RPMI8226 (cell line): ENCODE measurements around the gene GIPC3.
A peak's percentile ranks its signal among the peaks of the same experiment; 100 is the strongest.
"Not testable (repeated sequence)": the region's sequence is repeated elsewhere in the genome, so short reads cannot be mapped to it uniquely, and the experiment has no call there.

Experiments
- DNase-seq: peaks from one replicate; pipeline ENCODE4 v3.0.0-alpha.2; 2015

Gene GIPC3

GRCh38 chr19:3619631-3620012 lies 34.3 kb downstream of the GIPC3 start:
- no peak for DNase-seq

GRCh38 chr19:3620145-3620816 lies 35.0 kb downstream of the GIPC3 start:
- no peak for DNase-seq

GRCh38 chr19:3620817-3621547 lies 35.7 kb downstream of the GIPC3 start:
- DNase-seq: no peak

GRCh38 chr19:3621689-3622088 lies 36.4 kb downstream of the GIPC3 start:
- no peak for DNase-seq

DNA sequence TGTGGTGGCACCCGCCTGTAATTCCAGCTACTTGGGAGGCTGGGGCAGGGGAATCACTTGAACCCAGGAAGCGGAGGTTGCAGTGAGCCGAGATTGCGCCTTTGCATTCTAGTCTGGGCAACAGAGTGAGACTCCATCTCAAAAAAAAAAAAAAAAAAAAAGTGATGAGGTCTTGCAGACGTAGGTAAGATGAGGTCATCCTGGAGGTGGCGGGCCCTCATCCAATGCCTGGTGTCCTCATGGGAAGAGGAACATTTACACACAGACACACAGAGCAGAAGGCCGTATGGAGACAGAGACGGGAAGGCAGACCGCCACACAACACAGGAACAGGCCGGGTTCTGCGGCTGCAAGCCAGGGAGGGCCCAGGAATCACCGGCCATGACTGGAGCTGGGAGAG lies 36.9 kb downstream of the GIPC3 start:
- DNase-seq: no peak

- no peak for DNase-seq
Observed at GRCh38 chr19:3623716-3624115, 38.4 kb downstream of the GIPC3 start.

DNA sequence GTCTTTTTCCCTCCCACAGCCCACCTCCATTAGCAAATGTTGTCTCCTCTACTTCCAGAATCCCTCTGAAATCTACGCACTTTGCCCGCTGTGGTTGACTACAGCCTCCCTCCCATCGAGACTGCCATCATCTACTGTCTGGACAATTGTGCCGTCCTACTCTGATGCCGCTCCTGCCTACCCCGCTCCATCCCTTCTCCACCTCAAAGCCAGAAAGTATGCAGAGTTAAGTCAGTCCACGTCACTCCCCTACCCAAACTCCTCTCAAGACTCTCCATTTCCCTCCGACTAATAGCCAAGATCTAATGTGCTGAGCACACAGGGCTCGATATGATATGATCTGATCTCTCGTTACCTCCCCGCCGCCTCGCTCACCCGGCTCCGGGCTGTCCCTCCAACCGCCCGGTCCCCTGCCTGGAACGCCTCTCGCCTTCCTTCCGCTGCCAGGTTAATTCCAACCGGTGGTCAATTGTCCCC lies 40.8 kb downstream of the GIPC3 start:
- no peak for DNase-seq

GRCh38 chr19:3626473-3627350 lies 41.4 kb downstream of the GIPC3 start, which contains the start of gene CACTIN:
Gene CACTIN (minus strand): TSS chr19:3626790. CDS start chr19:3626762, 28 bp downstream.
- DNase-seq: peak; percentile 99

DNA sequence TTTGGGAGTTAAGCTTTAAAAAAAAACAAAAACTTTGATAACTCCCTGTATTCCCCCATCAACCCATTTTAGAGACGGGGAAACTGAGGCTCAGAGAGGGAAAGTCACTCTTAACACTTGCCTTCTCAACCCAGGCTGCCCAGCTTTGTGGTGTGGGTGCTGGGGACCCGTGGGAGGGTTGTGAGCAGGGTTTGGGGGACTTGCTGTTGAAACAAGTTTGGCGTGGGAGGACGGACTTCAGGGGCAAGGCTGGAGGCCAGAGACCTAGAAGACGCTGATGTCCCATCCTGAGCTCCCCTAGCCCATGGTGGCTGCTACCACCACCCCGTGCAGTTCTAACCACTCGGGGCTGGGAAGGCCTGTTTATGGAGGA lies 42.1 kb downstream of the GIPC3 start:
- no peak for DNase-seq

GRCh38 chr19:3628766-3629165 lies 43.5 kb downstream of the GIPC3 start:
- not testable (repeated sequence) for DNase-seq

- no peak for DNase-seq
Observed at GRCh38 chr19:3631053-3631861, 46.0 kb downstream of the GIPC3 start.

- DNase-seq: no peak
Observed at GRCh38 chr19:3632098-3632497, 46.8 kb downstream of the GIPC3 start.

- DNase-seq: no peak
Observed at GRCh38 chr19:3632739-3633558, 47.7 kb downstream of the GIPC3 start.

DNA sequence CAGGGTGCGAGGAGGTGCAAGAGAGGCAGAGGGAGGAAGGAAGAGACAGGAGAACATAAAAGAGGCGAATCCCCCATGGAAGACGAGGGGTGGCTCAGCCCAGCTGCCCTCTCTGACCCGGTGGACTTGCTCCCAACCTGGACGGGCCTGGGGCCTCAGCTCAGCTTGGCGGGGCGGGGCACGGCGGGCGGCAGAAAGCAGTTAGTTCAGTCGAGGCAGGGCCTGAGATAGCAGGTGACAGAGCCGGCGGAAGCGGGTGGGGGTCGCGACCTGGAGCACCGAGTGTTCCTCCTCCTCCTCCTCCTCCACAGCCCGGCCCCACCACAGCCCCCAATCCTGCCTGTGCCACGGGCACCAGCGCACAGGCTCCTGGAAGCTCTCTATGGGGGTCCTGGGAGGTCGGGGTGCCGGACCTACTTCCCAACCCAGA lies 48.3 kb downstream of the GIPC3 start:
- no peak for DNase-seq

- DNase-seq: no peak
Observed at GRCh38 chr19:3634496-3635045, 49.3 kb downstream of the GIPC3 start.

DNA sequence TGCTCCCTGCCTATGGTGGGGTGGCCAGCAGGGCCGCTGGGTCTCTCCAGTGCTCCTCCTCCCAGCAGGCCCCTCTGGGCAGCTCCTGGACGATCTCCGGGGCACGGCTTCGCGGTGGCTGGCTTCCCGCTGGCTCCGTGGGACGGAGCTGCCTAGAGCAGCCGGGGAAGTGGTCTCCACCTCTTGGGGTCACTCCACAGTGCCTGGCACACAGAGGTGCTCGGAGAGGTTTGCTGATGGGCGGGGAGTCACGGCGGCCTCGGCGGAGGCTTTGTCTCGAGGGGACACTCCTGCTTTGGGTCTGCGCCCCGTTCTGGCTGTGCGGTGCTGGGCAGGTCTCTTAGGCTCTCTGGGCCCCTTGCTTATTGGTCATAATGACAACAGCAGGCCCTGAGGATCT lies 51.2 kb downstream of the GIPC3 start:
- no peak for DNase-seq

- DNase-seq: no peak
Observed at GRCh38 chr19:3636962-3637361, 51.7 kb downstream of the GIPC3 start.

DNA sequence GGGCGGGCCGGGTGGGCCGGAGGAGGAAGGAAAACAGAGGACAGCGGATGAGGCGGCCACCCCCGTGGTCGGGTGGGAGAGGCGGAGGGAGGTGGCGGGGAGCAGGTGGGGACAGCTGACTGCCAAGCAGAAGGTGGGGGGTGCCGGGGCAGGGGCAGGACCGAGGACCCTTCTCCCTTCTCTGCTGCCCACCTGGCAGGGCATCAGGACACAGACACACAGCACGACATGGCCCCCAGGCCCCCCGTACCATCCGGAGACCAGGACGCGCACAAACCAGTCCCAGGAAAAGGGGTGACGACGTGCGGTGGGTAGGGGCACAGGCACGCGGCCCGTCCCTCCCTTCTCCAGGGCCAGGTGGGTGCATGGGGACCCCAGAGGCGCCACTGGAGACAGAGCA lies 52.3 kb downstream of the GIPC3 start:
- DNase-seq: no peak

DNA sequence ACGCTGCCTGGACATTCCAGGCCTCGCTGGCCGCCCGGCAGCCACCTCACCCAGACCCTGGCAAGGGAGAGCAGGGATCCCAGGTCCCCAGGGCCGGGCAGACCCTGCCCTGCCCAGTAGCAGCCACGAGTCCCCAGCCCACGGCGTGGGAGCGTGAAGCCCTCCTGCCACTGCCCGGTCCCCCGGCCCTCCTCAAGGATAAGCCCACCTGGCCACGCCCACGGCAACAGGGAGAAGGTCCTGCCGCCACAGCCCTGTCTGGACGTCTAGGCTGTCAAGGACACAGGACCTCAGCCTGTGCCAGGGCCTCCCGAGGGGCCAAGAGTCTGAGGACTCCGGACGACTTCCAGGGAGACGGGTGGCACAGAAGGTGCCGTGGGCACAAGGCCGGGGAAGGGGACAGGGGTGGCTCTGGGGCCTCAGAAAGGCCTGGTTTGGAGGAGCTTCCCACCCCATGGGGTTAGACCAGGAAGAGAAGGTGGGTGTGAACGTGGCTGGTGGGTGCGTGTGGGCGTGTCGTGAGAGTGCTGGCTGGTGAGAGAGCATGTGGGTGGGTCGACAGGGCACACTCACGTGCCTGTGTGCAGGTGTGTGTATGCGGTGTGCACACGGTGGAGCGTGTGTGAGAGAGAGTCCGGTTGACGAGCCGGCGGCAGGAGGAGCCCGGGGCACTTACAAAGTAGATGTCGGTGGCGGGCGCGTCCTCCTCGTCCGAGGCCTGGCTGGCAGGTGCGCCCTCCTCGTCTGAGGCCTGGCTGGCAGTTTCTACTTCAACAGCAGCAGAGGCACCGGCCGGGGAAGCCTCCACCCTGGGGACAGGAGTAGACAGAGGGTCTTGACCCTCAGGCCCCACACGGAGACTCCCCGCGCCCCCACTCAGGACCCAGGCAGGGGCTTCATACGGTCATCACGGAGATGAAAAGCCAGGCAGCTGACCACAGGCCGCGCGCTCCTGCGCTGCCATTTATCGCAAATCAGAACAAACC lies 53.2 kb downstream of the GIPC3 start:
- DNase-seq: no peak

GRCh38 chr19:3639479-3639878 lies 54.2 kb downstream of the GIPC3 start:
- DNase-seq: no peak
